GM12878 (cell line): Measurements from ENCODE around the gene SPRR3. TPM values are rescaled to one million over a fixed set of nuclear protein-coding genes. Genes with fewer than 3 reads are reported as not detected.

Experiments used
- ATAC-seq: fragments of 200-7000 bp; cut with Tn5 transposase; 3 replicates; pipeline ENCODE4 v1.9.1; 2020; ENCODE audit warnings: mild to moderate bottlenecking, moderate library complexity
- BruUV-seq: library from RNA; stranded (reverse); fragments of 400-500 nt; replicated peaks from 2 replicates; lab custom pipeline; 2021; lab: Mats Ljungman, UMichigan
- CTCF ChIA-PET: fragments of 300-600 bp; sonication (Branson Sonifier 250); formaldehyde crosslinking; extraction: SDS; loops from one replicate; lab custom pipeline; 2021; ENCODE audit warnings: inconsistent platforms; lab: Yijun Ruan, JAX
- POLR2A ChIA-PET: fragments of 350-600 bp; formaldehyde crosslinking; extraction: SDS; loops from one replicate; lab custom pipeline; 2021; ENCODE audit warnings: inconsistent platforms; lab: Charles Lee
- RAD21 ChIA-PET: fragments of 300-600 bp; sonication (Branson Sonifier 250); formaldehyde crosslinking; loops from one replicate; lab custom pipeline; 2023; ENCODE audit warnings: antibody characterized with exemption; ENCODE audit not compliant: unreplicated experiment; lab: Charles Lee
- SMC1A ChIA-PET: fragments of 300-600 bp; sonication (Branson Sonifier 250); formaldehyde crosslinking; loops from one replicate; lab custom pipeline; 2023; ENCODE audit not compliant: unreplicated experiment, uncharacterized antibody; lab: Charles Lee
- DNase-seq: peaks from one replicate; pipeline ENCODE4 v3.0.0-alpha.2; 2011; ENCODE audit warnings: low read depth, low spot score
- FAIRE-seq: peaks from 3 replicates; lab custom pipeline; 2011; peaks lifted over from hg19 to GRCh38; lab: Jason Lieb, UNC
- H2AFZ ChIP-seq: 2 replicates; pipeline ENCODE4 v1.6.0; 2011; ENCODE audit warnings: low read depth, low read length, control low read depth; ENCODE audit not compliant: control insufficient read depth
- H3K27ac ChIP-seq: 2 replicates; pipeline ENCODE4 v1.5.1; 2011; ENCODE audit warnings: control low read depth; ENCODE audit not compliant: control insufficient read depth, insufficient read depth
- H3K27me3 ChIP-seq, 2 experiments: replicated peaks in 1 of 2; 2 replicates each; pipeline versions ENCODE4 v1.6.0 to v1.6.1; 2011; ENCODE audit warnings: low read length in 1 of 2; ENCODE audit not compliant: control insufficient read depth in 2 of 2, insufficient read depth in 2 of 2
- H3K36me3 ChIP-seq, 2 experiments: 2 replicates each; pipeline ENCODE4 v1.5.1; 2011; ENCODE audit warnings: low read length in 1 of 2; ENCODE audit not compliant: control insufficient read depth in 2 of 2, insufficient read depth in 2 of 2
- H3K4me1 ChIP-seq: 2 replicates; pipeline ENCODE4 v1.6.1; 2011; ENCODE audit warnings: mild to moderate bottlenecking, low read length, moderate library complexity, mixed read lengths; ENCODE audit not compliant: control insufficient read depth, insufficient read depth
- H3K4me2 ChIP-seq: 2 replicates; pipeline ENCODE4 v1.6.0; 2011; ENCODE audit warnings: control low read depth; ENCODE audit not compliant: control insufficient read depth, insufficient read depth
- H3K4me3 ChIP-seq: fragments of 200-600 bp; sonication (generic); 2 replicates; pipeline ENCODE4 v1.5.1; 2016
- H3K79me2 ChIP-seq: 2 replicates; pipeline ENCODE4 v1.6.0; 2011; ENCODE audit warnings: low read length; ENCODE audit not compliant: control insufficient read depth, insufficient read depth
- H3K9ac ChIP-seq: 2 replicates; pipeline ENCODE4 v1.8.0; 2011; ENCODE audit warnings: low read length, control low read depth, mixed read lengths; ENCODE audit not compliant: control insufficient read depth, insufficient read depth
- H3K9me3 ChIP-seq: replicated peaks from 3 replicates; pipeline ENCODE4 v1.5.1; 2011; ENCODE audit warnings: mild to moderate bottlenecking, low read length; ENCODE audit not compliant: control insufficient read depth, insufficient read depth
- H4K20me1 ChIP-seq: 2 replicates; pipeline ENCODE4 v1.6.0; 2011; ENCODE audit not compliant: control insufficient read depth, insufficient read depth
- BCL11A ChIP-seq: IDR thresholded peaks from 2 replicates; pipeline ENCODE4 v1.6.1; 2011; ENCODE audit warnings: low read depth, low read length
- KLF5 ChIP-seq: fragments of 450-650 bp; IDR thresholded peaks from 2 replicates; pipeline ENCODE4 v1.6.1; 2014; ENCODE audit warnings: mild to moderate bottlenecking; ENCODE audit not compliant: partially characterized antibody
- MYC ChIP-seq: IDR thresholded peaks from 2 replicates; pipeline ENCODE4 v1.6.1; 2011; ENCODE audit warnings: mild to moderate bottlenecking, low read length, moderate library complexity, inconsistent platforms; ENCODE audit not compliant: insufficient read depth, insufficient replicate concordance, insufficient read length, severe bottlenecking
- NKRF ChIP-seq: fragments of 450-650 bp; conservative IDR thresholded peaks from 2 replicates; pipeline ENCODE4 v1.6.1; 2017; ENCODE audit warnings: mild to moderate bottlenecking, moderate library complexity
- RAD21 ChIP-seq: IDR thresholded peaks from 2 replicates; pipeline ENCODE4 v1.6.1; 2011; ENCODE audit warnings: mild to moderate bottlenecking, low read depth, low read length, moderate library complexity; ENCODE audit not compliant: insufficient read depth
- STAT1 ChIP-seq: fragments of 450-650 bp; conservative IDR thresholded peaks from 2 replicates; pipeline ENCODE4 v1.6.1; 2014; ENCODE audit warnings: antibody characterized with exemption, mild to moderate bottlenecking
- SUPT20H ChIP-seq: IDR thresholded peaks from 2 replicates; pipeline ENCODE4 v1.6.1; 2011; ENCODE audit warnings: low read depth, mild to moderate bottlenecking, low read length, moderate library complexity, borderline replicate concordance; ENCODE audit not compliant: control insufficient read depth
- SUZ12 ChIP-seq: fragments of 200-600 bp; sonication (generic); IDR thresholded peaks from one replicate; pipeline ENCODE4 v1.6.1; 2018; ENCODE audit warnings: antibody characterized with exemption, mild to moderate bottlenecking; ENCODE audit not compliant: unreplicated experiment
- WRNIP1 ChIP-seq: IDR thresholded peaks from 2 replicates; pipeline ENCODE4 v1.6.1; 2011; ENCODE audit warnings: low read depth, low read length, improper control_type of control experiment, borderline replicate concordance
- ZNF274 ChIP-seq: IDR thresholded peaks from one replicate; pipeline ENCODE4 v1.8.0; 2011; ENCODE audit not compliant: insufficient read length, insufficient read depth
- ZNF384 ChIP-seq: IDR thresholded peaks from 2 replicates; pipeline ENCODE4 v1.6.1; 2012; ENCODE audit warnings: low read depth, mild to moderate bottlenecking, low read length, improper control_type of control experiment, borderline replicate concordance
- WGBS: methylation state at CpG from one replicate; pipeline ENCODE4 v1.1.6; 2016; ENCODE audit warnings: low lambda C conversion rate; ENCODE audit not compliant: insufficient replicate concordance, insufficient coverage; ENCODE audit errors: missing lambda C conversion rate; 5-methylcytosine and 5-hydroxymethylcytosine counted together
- in situ Hi-C: fragments of 300-500 bp; cut with MboI; formaldehyde crosslinking; loops from 9 replicates; pipeline ENCODE4 v1.14.3; 2018; ENCODE audit warnings: mixed read lengths
- intact Hi-C: fragments of 100-400 bp; cut with micrococcal nuclease; formaldehyde crosslinking; loops from one replicate; pipeline ENCODE4 v1.14.2; 2022; ENCODE audit not compliant: unreplicated experiment
- polyA plus RNA-seq, 11 experiments: library from polyadenylated mRNA; depleted of rRNA in 4 of 11; unstranded in 6 of 11; stranded (reverse) in 5 of 11; fragments of >200 nt; fragmentation: Nextera tagmentation in 4 of 11; fragmentation: Illumina TruSeq in 1 of 11; extraction: Ambion mirVana in 4 of 11; extraction: Trizol in 1 of 11; gene quantifications; 1 replicate in 1 of 11; 2 replicates in 10 of 11; pipeline versions ENCODE4 v1.2.1 to v1.2.3, GENCODE V29; 2011 to 2016; ENCODE audit warnings: inconsistent platforms in 2 of 11, missing spikeins in 2 of 11, low read depth in 1 of 11
- total RNA-seq, 4 experiments: library from RNA; depleted of rRNA in 3 of 4; stranded (reverse); fragments of >200 nt in 3 of 4; fragmentation: Illumina TruSeq in 1 of 4; extraction: Trizol in 1 of 4; gene quantifications; 2 replicates each; pipeline versions ENCODE4 v1.2.1 to v1.2.3, GENCODE V29; 2013 to 2021
- TF ChIP-seq, protein P1 (sequence below): IDR thresholded peaks from 2 replicates; pipeline ENCODE4 v1.6.1; 2012; ENCODE audit warnings: mild to moderate bottlenecking, low read depth, low read length

Gene SPRR3
- total and polyA plus RNA-seq, 10 of the 15 experiments (the other 5 are each of a cell fraction or from before 2014, with no cell fraction given), result not detected

GRCh38 chr1:152999818-153000217 lies 1.7 kb upstream of the SPRR3 start:
- Histone ChIP-seq H3K9me3 (no peaks in the 10 kb centered on the region), H3K36me3 (no peaks in the 10 kb centered on the region), H4K20me1 (no peaks in the 10 kb centered on the region), H3K4me1 (no peaks in the 10 kb centered on the region), H3K4me3 (no peak overlapping the region), H3K79me2 (no peaks in the 10 kb centered on the region), H3K9ac (no peak overlapping the region), H3K27me3 (no peaks in the 10 kb centered on the region; a peak in 1 of 4 replicates), H3K4me2 (no peak overlapping the region)
- intact Hi-C loops, result no loop called here
- ATAC-seq, result no peak
- ChIA-PET POLR2A (no interaction called here), CTCF (no interaction called here), SMC1A (interaction anchor here (0.6 to 1.1 kb wide), 2 partner anchors 18 to 64 kb away, joined by 3 to 4 read pairs; no protein-coding TSS in a partner anchor)
- in situ Hi-C loops, result no loop called here
- no peak for TF ChIP-seq SUPT20H
- no peak for TF ChIP-seq BCL11A
- no peak for TF ChIP-seq WRNIP1
- TF ChIP-seq SUZ12, result no peak
- no peak for TF ChIP-seq ZNF384
- no peak for TF ChIP-seq RAD21
- TF ChIP-seq STAT1, result no peak
- TF ChIP-seq ZNF274, result no peak
- no peak for TF ChIP-seq NKRF
- no peak for TF ChIP-seq KLF5
- TF ChIP-seq MYC, result no peak
- TF ChIP-seq, protein P1, sequence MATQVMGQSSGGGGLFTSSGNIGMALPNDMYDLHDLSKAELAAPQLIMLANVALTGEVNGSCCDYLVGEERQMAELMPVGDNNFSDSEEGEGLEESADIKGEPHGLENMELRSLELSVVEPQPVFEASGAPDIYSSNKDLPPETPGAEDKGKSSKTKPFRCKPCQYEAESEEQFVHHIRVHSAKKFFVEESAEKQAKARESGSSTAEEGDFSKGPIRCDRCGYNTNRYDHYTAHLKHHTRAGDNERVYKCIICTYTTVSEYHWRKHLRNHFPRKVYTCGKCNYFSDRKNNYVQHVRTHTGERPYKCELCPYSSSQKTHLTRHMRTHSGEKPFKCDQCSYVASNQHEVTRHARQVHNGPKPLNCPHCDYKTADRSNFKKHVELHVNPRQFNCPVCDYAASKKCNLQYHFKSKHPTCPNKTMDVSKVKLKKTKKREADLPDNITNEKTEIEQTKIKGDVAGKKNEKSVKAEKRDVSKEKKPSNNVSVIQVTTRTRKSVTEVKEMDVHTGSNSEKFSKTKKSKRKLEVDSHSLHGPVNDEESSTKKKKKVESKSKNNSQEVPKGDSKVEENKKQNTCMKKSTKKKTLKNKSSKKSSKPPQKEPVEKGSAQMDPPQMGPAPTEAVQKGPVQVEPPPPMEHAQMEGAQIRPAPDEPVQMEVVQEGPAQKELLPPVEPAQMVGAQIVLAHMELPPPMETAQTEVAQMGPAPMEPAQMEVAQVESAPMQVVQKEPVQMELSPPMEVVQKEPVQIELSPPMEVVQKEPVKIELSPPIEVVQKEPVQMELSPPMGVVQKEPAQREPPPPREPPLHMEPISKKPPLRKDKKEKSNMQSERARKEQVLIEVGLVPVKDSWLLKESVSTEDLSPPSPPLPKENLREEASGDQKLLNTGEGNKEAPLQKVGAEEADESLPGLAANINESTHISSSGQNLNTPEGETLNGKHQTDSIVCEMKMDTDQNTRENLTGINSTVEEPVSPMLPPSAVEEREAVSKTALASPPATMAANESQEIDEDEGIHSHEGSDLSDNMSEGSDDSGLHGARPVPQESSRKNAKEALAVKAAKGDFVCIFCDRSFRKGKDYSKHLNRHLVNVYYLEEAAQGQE, result no peak
- TF ChIP-seq, all 136 proteins: peak for 0
- DNase-seq (no peak), FAIRE-seq (no peak)
- no peak overlapping the region for H3K27ac ChIP-seq
- 24% methylated on average over 6 of the region's 6 CpGs for WGBS
- BruUV-seq, result no TSS peak
- H2AFZ ChIP-seq, result no peak overlapping the region
- RAD21 ChIA-PET, result no interaction called here
